RPMI7951 (cell line): ENCODE results near the gene HSPE1. TPM values are rescaled to one million over a fixed set of nuclear protein-coding genes. Genes with fewer than 3 reads are reported as not detected.
"Not testable (repeated sequence)": the region's sequence is repeated elsewhere in the genome, so short reads cannot be mapped to it uniquely, and the experiment has no call there.

Experiments used
- DNase-seq: peaks from one replicate; pipeline ENCODE4 v3.0.0-alpha.2; 2012; ENCODE audit warnings: low read depth
- total RNA-seq: library from RNA; depleted of rRNA; stranded (reverse); fragments of >200 nt; shearing (Covaris generic); gene quantifications from 2 replicates; pipeline ENCODE4 v1.2.3, GENCODE V29; 2014

HSPE1 gene
- total RNA-seq, 1 experiment from 2014 or later = 516 TPM

- no peak for DNase-seq
These were observed 1.8 kb upstream of the HSPE1 start for GRCh38 chr2:197498235-197498936.

DNA sequence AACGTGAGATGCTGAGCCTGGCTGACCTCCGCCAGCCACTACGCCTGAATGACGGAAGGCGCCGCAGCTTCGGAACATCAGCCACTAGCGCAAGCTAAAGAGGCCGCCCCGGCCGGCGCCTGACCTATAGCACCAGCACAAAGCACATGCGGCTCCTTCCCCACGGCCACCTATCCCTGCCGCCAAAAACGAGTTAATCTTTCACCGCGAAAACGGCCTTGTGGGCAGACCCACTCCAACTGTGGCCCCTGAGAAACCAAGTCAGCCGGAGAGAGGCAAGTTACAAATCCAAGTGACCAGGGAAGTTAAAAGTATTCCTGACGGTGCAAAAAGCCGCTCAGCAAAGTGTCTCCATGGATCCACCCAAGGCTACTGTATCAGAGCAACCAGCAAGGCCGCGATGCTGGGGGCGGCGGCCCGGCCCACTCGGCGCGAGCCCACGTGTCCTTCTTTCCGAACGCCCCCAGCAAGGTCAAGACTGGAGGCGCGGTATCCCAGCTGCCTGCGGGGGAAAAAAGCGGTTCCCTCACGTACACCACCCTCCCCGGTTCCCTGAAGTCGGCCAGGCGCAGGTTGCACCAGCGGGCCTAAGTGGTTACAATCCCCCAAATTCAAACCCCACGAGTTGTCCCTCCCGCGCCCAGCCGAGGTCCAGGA is 1.1 kb upstream of the HSPE1 start:
- DNase-seq = peak; percentile 56

GRCh38 chr2:197500503-197501131 is 438 bp downstream of the HSPE1 start:
- DNase-seq = no peak

GRCh38 chr2:197502201-197502600 is 2.0 kb downstream of the HSPE1 start:
- DNase-seq = no peak

GRCh38 chr2:197502685-197503084 is 2.5 kb downstream of the HSPE1 start:
- no peak for DNase-seq

DNA sequence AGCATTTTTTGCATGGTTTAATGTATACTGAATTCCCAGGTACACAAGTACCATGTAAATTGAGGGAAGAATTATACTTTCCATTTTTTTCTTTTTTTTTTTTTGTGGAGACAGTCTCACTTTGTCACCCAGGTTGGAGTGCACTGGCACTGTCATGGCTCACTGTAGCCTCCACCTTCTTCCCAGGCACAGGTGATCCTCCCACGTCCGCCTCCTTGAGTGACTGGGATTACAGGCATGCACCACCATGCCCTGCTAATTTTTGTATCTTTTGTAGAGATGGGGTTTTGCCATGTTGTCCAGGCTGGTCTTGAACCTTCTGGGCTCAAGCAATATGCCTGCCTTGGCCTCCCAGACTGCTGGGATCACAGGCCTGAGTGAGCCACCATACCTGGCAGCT is 3.8 kb downstream of the HSPE1 start:
- DNase-seq = no peak

DNA sequence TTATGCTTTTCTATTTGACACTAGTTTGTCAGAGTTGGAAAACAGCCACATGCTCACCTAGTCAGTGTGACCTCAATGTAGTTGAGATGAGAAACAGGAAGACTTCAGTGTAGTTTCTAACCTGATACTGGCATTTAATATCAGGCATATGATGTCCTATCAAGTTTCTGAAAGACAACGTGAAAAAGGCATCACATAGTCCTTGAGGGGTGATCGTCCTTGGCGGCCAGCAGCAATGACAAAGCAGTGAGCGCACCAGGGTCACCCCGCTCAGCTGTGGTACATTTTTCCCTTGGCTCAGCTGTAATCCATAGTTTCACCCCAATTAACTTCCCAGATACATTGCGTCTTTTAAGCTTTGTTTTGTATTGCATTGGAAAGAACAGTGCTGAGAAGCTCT is 4.3 kb downstream of the HSPE1 start:
- DNase-seq = no peak

GRCh38 chr2:197506658-197507057 is 6.5 kb downstream of the HSPE1 start:
- DNase-seq = no peak

- DNase-seq = no peak
These were observed 13.7 kb downstream of the HSPE1 start for GRCh38 chr2:197513915-197514314.

- DNase-seq = peak; percentile 11
These were observed 14.6 kb downstream of the HSPE1 start for GRCh38 chr2:197514754-197515153.

GRCh38 chr2:197515315-197515738 is 15.1 kb downstream of the HSPE1 start:
- DNase-seq = no peak

DNA sequence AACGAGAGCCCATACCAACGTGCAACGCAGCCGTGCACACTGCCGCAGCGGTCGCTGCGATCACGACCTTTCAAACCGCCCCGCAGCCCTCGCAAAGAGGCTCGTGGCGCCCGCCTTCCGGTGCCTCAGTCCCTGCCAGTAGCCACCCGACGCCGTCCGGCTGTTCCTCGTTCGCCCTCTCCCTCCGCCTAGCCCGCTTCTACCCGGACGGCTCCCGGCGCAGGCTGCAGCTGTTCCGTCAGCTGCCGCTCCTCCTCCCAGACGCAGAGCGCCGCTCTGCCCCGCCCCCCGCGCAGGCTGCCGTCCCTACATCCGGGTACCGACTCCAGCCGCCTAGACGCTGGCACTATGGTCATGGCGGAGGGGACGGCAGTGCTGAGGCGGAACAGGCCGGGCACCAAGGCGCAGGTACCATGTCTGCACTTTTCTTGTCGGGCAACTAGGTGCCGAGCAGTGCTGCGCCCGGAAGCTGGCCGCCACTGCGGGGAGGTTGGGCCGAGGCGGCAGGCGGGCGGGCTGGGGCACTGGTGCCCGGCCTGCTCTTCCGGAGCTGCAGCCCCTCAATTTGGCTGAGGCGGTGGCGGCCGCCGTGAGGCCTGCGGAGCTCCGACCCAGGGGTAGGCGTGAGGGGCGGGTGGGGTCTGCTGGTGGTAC is 15.7 kb downstream of the HSPE1 start, which contains the start of gene MOB4:
TSS of gene MOB4 (plus strand) at position 328 of the 654 bp plus-strand sequence. CDS start at position 349, 21 bp downstream.
- peak; percentile 94 for DNase-seq

DNA sequence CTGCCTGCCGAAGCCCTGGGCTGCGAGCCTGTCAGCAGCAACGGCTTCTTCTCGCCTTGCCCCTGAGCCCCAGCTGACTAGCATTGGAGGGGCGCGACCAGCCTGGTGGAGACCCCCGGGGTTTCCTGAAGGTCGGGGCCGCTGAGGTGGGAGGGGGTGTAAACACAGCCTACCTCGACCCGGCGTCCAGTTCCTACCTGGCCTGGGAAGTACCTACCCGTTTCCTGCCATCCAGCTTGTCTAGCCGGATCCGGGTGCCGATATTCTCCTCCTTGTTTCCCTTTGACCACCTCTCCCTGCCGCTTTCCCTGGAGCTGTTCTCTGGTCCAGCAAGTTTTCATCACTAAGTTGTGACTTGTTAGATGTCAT is 16.2 kb downstream of the HSPE1 start:
- DNase-seq = peak; percentile 38

- DNase-seq = no peak
These were observed 17.0 kb downstream of the HSPE1 start for GRCh38 chr2:197517150-197517549.

DNA sequence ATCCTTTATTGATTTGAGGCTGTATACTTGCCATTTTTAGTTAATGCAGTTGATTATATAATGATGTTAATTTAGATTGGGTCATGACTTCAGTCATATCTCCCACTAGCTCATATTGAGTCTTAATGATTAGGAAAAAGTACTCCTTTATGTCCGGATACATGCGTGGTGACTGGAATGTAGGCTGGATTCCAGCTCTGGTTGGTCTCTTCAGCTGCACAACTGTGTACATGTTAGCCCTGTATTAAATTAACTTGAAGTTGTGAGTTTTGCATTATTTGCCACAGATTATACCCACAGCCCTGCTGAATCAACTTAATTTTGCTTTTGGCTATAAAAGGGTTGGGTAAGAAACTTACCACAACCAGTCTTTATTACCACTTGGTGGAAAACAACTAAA is 38.2 kb downstream of the HSPE1 start:
- peak; percentile 11 for DNase-seq

- no peak for DNase-seq
These were observed 39.6 kb downstream of the HSPE1 start for GRCh38 chr2:197539734-197540133.

- DNase-seq = no peak
These were observed 43.0 kb downstream of the HSPE1 start for GRCh38 chr2:197543206-197543605.

DNA sequence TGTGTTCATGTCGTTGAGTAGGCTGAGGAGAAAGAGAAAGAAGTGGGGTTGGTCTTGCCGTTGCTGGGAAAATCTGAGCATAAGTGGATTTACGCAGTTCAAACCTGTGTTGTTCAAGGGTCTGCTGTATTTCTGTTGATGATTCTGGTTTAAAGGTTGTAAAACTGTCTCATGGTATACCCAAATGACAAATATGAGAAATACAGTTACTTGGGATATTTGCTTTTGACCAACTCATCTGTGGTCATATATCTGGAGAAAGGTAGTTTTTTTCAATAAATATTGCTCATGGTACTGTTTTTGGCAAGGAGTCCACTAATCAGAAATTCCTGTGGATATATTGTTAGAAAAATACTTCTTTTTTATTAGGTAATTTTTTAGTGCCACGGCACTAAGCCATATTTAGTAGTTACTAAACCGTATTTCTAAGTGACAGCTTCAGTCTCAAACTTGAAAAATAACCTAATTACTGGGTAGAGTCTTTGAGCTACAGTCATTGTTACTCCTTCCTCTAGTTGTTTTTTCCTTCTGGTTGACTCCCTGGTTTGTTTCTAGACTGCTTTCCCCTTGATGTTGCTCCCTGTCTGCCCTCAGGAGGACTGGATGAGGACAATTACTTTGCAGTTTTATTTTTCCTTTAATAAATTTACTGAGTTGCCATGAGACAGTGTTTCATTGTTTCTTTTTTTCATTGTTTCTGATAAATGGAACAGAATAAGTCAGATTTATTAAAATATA is 47.2 kb downstream of the HSPE1 start:
- no peak for DNase-seq

DNA sequence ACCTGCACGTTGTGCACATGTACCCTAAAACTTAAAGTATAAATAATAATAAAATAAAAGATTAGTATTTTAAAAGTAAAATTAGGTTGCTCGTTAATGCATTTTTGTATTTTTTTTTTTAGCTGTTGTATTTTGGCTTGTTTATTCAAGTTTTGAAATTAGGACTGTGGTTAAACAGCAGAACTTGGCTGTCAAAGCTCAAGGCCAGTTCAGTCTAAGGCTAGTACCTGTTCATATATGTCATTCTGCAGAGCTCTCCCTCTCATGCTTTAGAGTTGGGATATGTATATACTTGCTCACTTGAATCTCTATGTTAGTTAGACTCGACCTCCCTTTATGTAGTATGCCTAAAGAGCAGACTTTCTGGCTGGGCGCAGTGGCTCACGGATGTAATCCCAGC is 48.4 kb downstream of the HSPE1 start:
- no peak for DNase-seq

DNA sequence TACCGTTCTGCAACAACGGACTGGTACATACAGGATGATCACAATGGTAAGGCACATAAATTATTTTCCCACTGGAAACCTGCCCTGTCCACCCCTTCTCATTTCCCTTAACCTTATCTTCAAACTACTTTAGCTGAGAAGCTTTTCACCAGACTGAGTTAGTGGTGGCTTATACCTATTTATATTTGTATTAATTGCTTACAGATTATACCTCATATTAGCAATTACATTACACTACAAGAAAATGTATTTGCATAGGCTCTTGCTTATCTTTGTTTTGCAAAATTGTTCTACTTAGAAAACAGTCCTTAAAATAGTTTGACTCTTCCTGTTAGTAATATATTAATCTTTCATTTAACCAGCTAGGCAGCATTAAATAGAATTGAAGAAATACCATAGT is 51.1 kb downstream of the HSPE1 start:
- not testable (repeated sequence) for DNase-seq
